Suprapubic skin (tissue), 4 donors: ENCODE measurements around the gene CALD1. TPM values are rescaled to one million over a fixed set of nuclear protein-coding genes. Genes with fewer than 3 reads are reported as not detected.

Source experiments
- DNase-seq, 2 donors: peaks; one replicate each; pipeline ENCODE4 v3.0.0-alpha.2; 2019; ENCODE audit warnings: low spot score in 2 of 2
- H3K27ac ChIP-seq: fragments of 200-600 bp; sonication (generic); one replicate; pipeline ENCODE4 v1.5.1; 2019
- H3K27me3 ChIP-seq: fragments of 200-600 bp; sonication (generic); one replicate; pipeline ENCODE4 v1.5.1; 2019
- H3K36me3 ChIP-seq: fragments of 200-600 bp; sonication (generic); one replicate; pipeline ENCODE4 v1.5.1; 2019
- H3K4me1 ChIP-seq: fragments of 200-600 bp; sonication (generic); one replicate; pipeline ENCODE4 v1.5.1; 2019
- H3K4me3 ChIP-seq: fragments of 200-600 bp; sonication (generic); one replicate; pipeline ENCODE4 v1.5.1; 2019; ENCODE audit warnings: mild to moderate bottlenecking
- H3K9me3 ChIP-seq: fragments of 200-600 bp; sonication (generic); one replicate; pipeline ENCODE4 v1.5.1; 2019
- CTCF ChIP-seq, 2 donors: fragments of 200-600 bp in 1 of 2; fragments of 450-650 bp in 1 of 2; sonication (generic) in 1 of 2; IDR thresholded peaks; one replicate each; pipeline ENCODE4 v1.5.1; 2016 to 2019; ENCODE audit warnings: antibody characterized with exemption in 2 of 2, mild to moderate bottlenecking in 1 of 2, moderate library complexity in 1 of 2
- EP300 ChIP-seq: sonication (generic); formaldehyde crosslinking; IDR thresholded peaks from one replicate; pipeline ENCODE4 v1.6.1; 2017; ENCODE audit warnings: antibody characterized with exemption
- POLR2A ChIP-seq, 2 donors: fragments of 450-650 bp; IDR thresholded peaks; one replicate each; pipeline ENCODE4 v1.6.1; 2017; ENCODE audit warnings: antibody characterized with exemption in 2 of 2, mild to moderate bottlenecking in 2 of 2, moderate library complexity in 2 of 2
- POLR2AphosphoS5 ChIP-seq, 3 donors: sonication (generic); formaldehyde crosslinking; IDR thresholded peaks; one replicate each; pipeline ENCODE4 v1.6.1; 2017; ENCODE audit warnings: antibody characterized with exemption in 3 of 3
- WGBS: methylation state at CpG from one replicate; pipeline ENCODE4 v1.1.5; 2018; 5-methylcytosine and 5-hydroxymethylcytosine counted together
- total RNA-seq, 4 donors: library from RNA; depleted of rRNA; stranded (reverse); fragments of >200 nt; gene quantifications; one replicate each; pipeline ENCODE4 v1.1.0, GENCODE V29; 2016

The CALD1 gene
- total RNA-seq, 4 donors from 2014 or later = 53.6 to 116 (median 83.2) TPM

- no peak for DNase-seq
- Histone ChIP-seq H3K9me3 (no peaks in the 10 kb centered on the region), H3K36me3 (peaks cover 10% of the 10 kb centered on the region), H3K4me1 (peaks cover 6% of the 10 kb centered on the region), H3K4me3 (no peak overlapping the region), H3K27me3 (no peaks in the 10 kb centered on the region), H3K27ac (no peak overlapping the region)
- WGBS = 91% methylated on average over 3 of the region's 3 CpGs
- TF ChIP-seq CTCF (IDR thresholded peaks at IDR 0.05) (no peak), EP300 (no peak), POLR2A (IDR thresholded peaks at IDR 0.05) (no peak)
These were observed 148.3 kb downstream of the CALD1 start for GRCh38 chr7:134927723-134928122.

GRCh38 chr7:134928554-134928953 lies 149.1 kb downstream of the CALD1 start:
- no peak for TF ChIP-seq EP300
- TF ChIP-seq POLR2AphosphoS5 (IDR thresholded peaks at IDR 0.05) = no peak
- TF ChIP-seq POLR2A (IDR thresholded peaks at IDR 0.05) = no peak
- TF ChIP-seq CTCF (IDR thresholded peaks at IDR 0.05) = no peak
- DNase-seq = no peak
- H3K27me3 ChIP-seq = no peaks in the 10 kb centered on the region
- peaks cover 18% of the 10 kb centered on the region for H3K36me3 ChIP-seq
- H3K4me3 ChIP-seq = no peak overlapping the region
- 94% methylated on average over 18 of the region's 18 CpGs for WGBS
- peaks cover 6% of the 10 kb centered on the region for H3K4me1 ChIP-seq
- H3K9me3 ChIP-seq = no peaks in the 10 kb centered on the region
- no peak overlapping the region for H3K27ac ChIP-seq

GRCh38 chr7:134931487-134931886 lies 152.1 kb downstream of the CALD1 start:
- H3K9me3 ChIP-seq = no peaks in the 10 kb centered on the region
- no peaks in the 10 kb centered on the region for H3K27me3 ChIP-seq
- DNase-seq = no peak
- WGBS = 60% methylated on average over 1 of the region's 1 CpG
- no peak overlapping the region for H3K27ac ChIP-seq
- H3K4me3 ChIP-seq = no peak overlapping the region
- TF ChIP-seq POLR2AphosphoS5 (IDR thresholded peaks at IDR 0.05) = no peak
- TF ChIP-seq CTCF (IDR thresholded peaks at IDR 0.05) = no peak
- H3K36me3 ChIP-seq = peaks cover 36% of the 10 kb centered on the region
- peaks cover 8% of the 10 kb centered on the region for H3K4me1 ChIP-seq

- no peak for DNase-seq
- peaks cover 41% of the 10 kb centered on the region for H3K36me3 ChIP-seq
- no peak overlapping the region for H3K4me3 ChIP-seq
- no peaks in the 10 kb centered on the region for H3K9me3 ChIP-seq
- TF ChIP-seq CTCF (IDR thresholded peaks at IDR 0.05) (no peak), EP300 (peak; percentile 66)
- H3K4me1 ChIP-seq = peaks cover 8% of the 10 kb centered on the region
- WGBS = 76% methylated on average over 17 of the region's 17 CpGs
- no peaks in the 10 kb centered on the region for H3K27me3 ChIP-seq
- H3K27ac ChIP-seq = no peak overlapping the region
These were observed 153.4 kb downstream of the CALD1 start for GRCh38 chr7:134932707-134933370.

GRCh38 chr7:134933460-134934068 lies 154.1 kb downstream of the CALD1 start:
- Histone ChIP-seq H3K4me1 (peaks cover 8% of the 10 kb centered on the region), H3K27ac (no peak overlapping the region), H3K9me3 (no peaks in the 10 kb centered on the region), H3K27me3 (no peaks in the 10 kb centered on the region), H3K36me3 (peaks cover 41% of the 10 kb centered on the region), H3K4me3 (no peak overlapping the region)
- 84% methylated on average over 3 of the region's 3 CpGs for WGBS
- DNase-seq = no peak
- no peak for TF ChIP-seq POLR2A (IDR thresholded peaks at IDR 0.05)
